Neutrophil (primary cell): ENCODE measurements around the gene SNX3.

Experiments used
- H3K27ac ChIP-seq: fragments of 200-600 bp; sonication (generic); 2 replicates; pipeline ENCODE4 v1.5.1; 2016; ENCODE audit warnings: mild to moderate bottlenecking, moderate library complexity
- H3K27me3 ChIP-seq: fragments of 200-600 bp; sonication (generic); 2 replicates; pipeline ENCODE4 v1.6.0; 2016; ENCODE audit warnings: mild to moderate bottlenecking
- H3K36me3 ChIP-seq: fragments of 200-600 bp; sonication (generic); 2 replicates; pipeline ENCODE4 v1.5.1; 2017
- H3K4me1 ChIP-seq, 2 experiments: fragments of 200-600 bp in 1 of 2; sonication (generic) in 1 of 2; 1 replicate in 1 of 2; 2 replicates in 1 of 2; pipeline versions ENCODE4 v1.5.1 to v1.6.1; 2013 to 2016; ENCODE audit warnings: low read depth in 1 of 2, low read length in 1 of 2, mild to moderate bottlenecking in 1 of 2, moderate library complexity in 1 of 2; ENCODE audit not compliant: control insufficient read depth in 1 of 2, insufficient read depth in 1 of 2
- H3K4me3 ChIP-seq, 2 experiments: fragments of 200-600 bp in 1 of 2; sonication (generic) in 1 of 2; 1 replicate in 1 of 2; 2 replicates in 1 of 2; pipeline ENCODE4 v1.5.1; 2013 to 2016; ENCODE audit warnings: low read depth in 1 of 2, low read length in 1 of 2, mild to moderate bottlenecking in 1 of 2, moderate library complexity in 1 of 2
- H3K9me3 ChIP-seq: fragments of 200-600 bp; sonication (generic); 2 replicates; pipeline ENCODE4 v1.5.1; 2016
- CTCF ChIP-seq: fragments of 200-600 bp; sonication (generic); IDR thresholded peaks from 2 replicates; pipeline ENCODE4 v1.5.1; 2016; ENCODE audit warnings: antibody characterized with exemption

The SNX3 gene

GRCh38 chr6:108203189-108204112, 57.4 kb downstream of the SNX3 start:
- H3K36me3 ChIP-seq, result peaks cover 15% of the 10 kb centered on the region
- no peak overlapping the region for H3K27ac ChIP-seq
- no peaks in the 10 kb centered on the region for H3K27me3 ChIP-seq
- no peak overlapping the region for H3K4me3 ChIP-seq
- TF ChIP-seq CTCF, result no peak
- peaks cover 3 to 9% of the 10 kb centered on the region in 2 experiments for H3K4me1 ChIP-seq
- no peaks in the 10 kb centered on the region for H3K9me3 ChIP-seq

GRCh38 chr6:108200631-108201030, 60.2 kb downstream of the SNX3 start:
- peaks cover 15% of the 10 kb centered on the region for H3K36me3 ChIP-seq
- no peaks in the 10 kb centered on the region for H3K9me3 ChIP-seq
- TF ChIP-seq CTCF, result no peak

GRCh38 chr6:108200186-108200585, 60.7 kb downstream of the SNX3 start:
- Histone ChIP-seq H3K9me3 (no peaks in the 10 kb centered on the region), H3K4me3 (no peak overlapping the region), H3K27me3 (no peaks in the 10 kb centered on the region), H3K4me1 (peaks cover 10 to 15% of the 10 kb centered on the region in 2 experiments), H3K27ac (no peak overlapping the region), H3K36me3 (peaks cover 15% of the 10 kb centered on the region)
- TF ChIP-seq CTCF, result no peak

More at GRCh38 chr6:108200631-108201030, 60.2 kb downstream of the SNX3 start:
- H3K27ac ChIP-seq, result no peak overlapping the region
- H3K4me3 ChIP-seq, result no peak overlapping the region
- H3K4me1 ChIP-seq, result peaks cover 7 to 10% of the 10 kb centered on the region in 2 experiments
- no peaks in the 10 kb centered on the region for H3K27me3 ChIP-seq

- no peaks in the 10 kb centered on the region for H3K9me3 ChIP-seq
- H3K4me1 ChIP-seq, result peaks cover 22 to 27% of the 10 kb centered on the region in 2 experiments
- no peak for TF ChIP-seq CTCF
- H3K27ac ChIP-seq, result no peak overlapping the region
- H3K27me3 ChIP-seq, result no peaks in the 10 kb centered on the region
- no peak overlapping the region for H3K4me3 ChIP-seq
- H3K36me3 ChIP-seq, result peaks cover 15% of the 10 kb centered on the region
Observed at GRCh38 chr6:108198761-108199498, 61.9 kb downstream of the SNX3 start.

GRCh38 chr6:108195209-108195608, 65.6 kb downstream of the SNX3 start:
- no peak for TF ChIP-seq CTCF
- Histone ChIP-seq H3K4me3 (no peak overlapping the region), H3K36me3 (no peaks in the 10 kb centered on the region), H3K9me3 (no peaks in the 10 kb centered on the region), H3K27me3 (no peaks in the 10 kb centered on the region), H3K4me1 (peaks cover 43 to 50% of the 10 kb centered on the region in 2 experiments), H3K27ac (no peak overlapping the region)
